ENCODE data around the gene KAT5. TPM values are rescaled to one million over a fixed set of nuclear protein-coding genes. Genes with fewer than 3 reads are reported as not detected.

Gene KAT5
- total and polyA plus RNA-seq, 2 donors (not counting 1 experiment from before 2014, with no cell fraction given), result 84.6 to 142 TPM

Small RNA genes lying within 50 kb of the gene (small RNA-seq; reads per million reads assigned to genes)
- not detected for gene RN7SL309P (ENCODE audit: insufficient read length, low read depth, low replicate concordance)

Other genes with a start within 250 kb of the KAT5 start
- 32,417 and 34,445 TPM in 2 replicates for gene MALAT1, start 213.2 kb upstream of the KAT5 start, total RNA-seq
- gene MALAT1, start 213.2 kb upstream of the KAT5 start, polyA plus RNA-seq, result 461 and 646 TPM in 2 replicates
- 72.3 and 85.5 TPM in 2 replicates for gene SCYL1, start 187.2 kb upstream of the KAT5 start, total RNA-seq
- gene SCYL1, start 187.2 kb upstream of the KAT5 start, polyA plus RNA-seq, result 76.1 and 76.5 TPM in 2 replicates
- gene LTBP3, start 153.9 kb upstream of the KAT5 start, total RNA-seq, result 69.0 and 69.7 TPM in 2 replicates
- 65.1 and 84.8 TPM in 2 replicates for gene LTBP3, start 153.9 kb upstream of the KAT5 start, polyA plus RNA-seq
- 22.1 and 24.0 TPM in 2 replicates for gene ZNRD2, start 141.8 kb upstream of the KAT5 start, total RNA-seq
- 98.0 and 112 TPM in 2 replicates for gene ZNRD2, start 141.8 kb upstream of the KAT5 start, polyA plus RNA-seq
- gene FAM89B, start 139.7 kb upstream of the KAT5 start, total RNA-seq, result 29.7 and 30.4 TPM in 2 replicates
- gene FAM89B, start 139.7 kb upstream of the KAT5 start, polyA plus RNA-seq, result 35.1 and 50.2 TPM in 2 replicates
- gene EHBP1L1, start 136.2 kb upstream of the KAT5 start, total RNA-seq, result 202 and 224 TPM in 2 replicates
- gene EHBP1L1, start 136.2 kb upstream of the KAT5 start, polyA plus RNA-seq, result 279 and 313 TPM in 2 replicates
- gene KCNK7, start 116.5 kb upstream of the KAT5 start, total RNA-seq, result 3.5 and 3.9 TPM in 2 replicates
- gene KCNK7, start 116.5 kb upstream of the KAT5 start, polyA plus RNA-seq, result 2.2 and 5.8 TPM in 2 replicates
- 97.2 and 99.7 TPM in 2 replicates for gene MAP3K11, start 98.0 kb upstream of the KAT5 start, total RNA-seq
- 40.7 and 67.3 TPM in 2 replicates for gene MAP3K11, start 98.0 kb upstream of the KAT5 start, polyA plus RNA-seq
- gene PCNX3, start 96.5 kb upstream of the KAT5 start, total RNA-seq, result 61.4 and 61.5 TPM in 2 replicates
- gene PCNX3, start 96.5 kb upstream of the KAT5 start, polyA plus RNA-seq, result 56.1 and 62.8 TPM in 2 replicates
- gene SIPA1, start 74.2 kb upstream of the KAT5 start, total RNA-seq, result 448 and 461 TPM in 2 replicates
- 308 and 314 TPM in 2 replicates for gene SIPA1, start 74.2 kb upstream of the KAT5 start, polyA plus RNA-seq
- 154 and 160 TPM in 2 replicates for gene RELA, start 49.3 kb upstream of the KAT5 start, total RNA-seq
- gene RELA, start 49.3 kb upstream of the KAT5 start, polyA plus RNA-seq, result 124 and 188 TPM in 2 replicates
- gene RNASEH2C, start 8.5 kb downstream of the KAT5 start, total RNA-seq, result 75.3 and 81.6 TPM in 2 replicates
- 71.6 and 95.0 TPM in 2 replicates for gene RNASEH2C, start 8.5 kb downstream of the KAT5 start, polyA plus RNA-seq
- 25.2 and 26.3 TPM in 2 replicates for gene AP5B1, start 68.7 kb downstream of the KAT5 start, total RNA-seq
- 9.4 and 9.6 TPM in 2 replicates for gene AP5B1, start 68.7 kb downstream of the KAT5 start, polyA plus RNA-seq
- gene OVOL1, start 74.8 kb downstream of the KAT5 start, total RNA-seq, result 0.15 and 0.17 TPM in 2 replicates
- gene OVOL1, start 74.8 kb downstream of the KAT5 start, polyA plus RNA-seq, result 0.09 and 0.66 TPM in 2 replicates
- 0.34 and 0.57 TPM in 2 replicates for gene SNX32, start 121.7 kb downstream of the KAT5 start, total RNA-seq
- 0.89 and 8.8 TPM in 2 replicates for gene SNX32, start 121.7 kb downstream of the KAT5 start, polyA plus RNA-seq
- gene CFL1, start 145.9 kb downstream of the KAT5 start, total RNA-seq, result 439 and 455 TPM in 2 replicates
- 530 and 990 TPM in 2 replicates for gene CFL1, start 145.9 kb downstream of the KAT5 start, polyA plus RNA-seq
- gene MUS81, start 148.2 kb downstream of the KAT5 start, total RNA-seq, result 71.1 and 74.5 TPM in 2 replicates
- 134 and 135 TPM in 2 replicates for gene MUS81, start 148.2 kb downstream of the KAT5 start, polyA plus RNA-seq
- gene EFEMP2, start 160.5 kb downstream of the KAT5 start, total RNA-seq, result 9.5 and 11.7 TPM in 2 replicates
- gene EFEMP2, start 160.5 kb downstream of the KAT5 start, polyA plus RNA-seq, result 13.3 and 14.7 TPM in 2 replicates
- gene CTSW, start 167.6 kb downstream of the KAT5 start, total RNA-seq, result 0.84 and 1.3 TPM in 2 replicates
- 4.6 and 5.4 TPM in 2 replicates for gene CTSW, start 167.6 kb downstream of the KAT5 start, polyA plus RNA-seq
- gene FIBP, start 176.2 kb downstream of the KAT5 start, total RNA-seq, result 59.8 and 63.4 TPM in 2 replicates
- 94.9 and 128 TPM in 2 replicates for gene FIBP, start 176.2 kb downstream of the KAT5 start, polyA plus RNA-seq
- gene CCDC85B, start 178.4 kb downstream of the KAT5 start, total RNA-seq, result 16.8 and 18.2 TPM in 2 replicates
- 21.8 and 39.5 TPM in 2 replicates for gene CCDC85B, start 178.4 kb downstream of the KAT5 start, polyA plus RNA-seq
- not detected in 2 replicates for gene FOSL1, start 188.1 kb downstream of the KAT5 start, total RNA-seq
- gene FOSL1, start 188.1 kb downstream of the KAT5 start, polyA plus RNA-seq, result 2.3 and 4.8 TPM in 2 replicates
- gene C11orf68, start 206.8 kb downstream of the KAT5 start, total RNA-seq, result 50.6 and 57.6 TPM in 2 replicates
- gene C11orf68, start 206.8 kb downstream of the KAT5 start, polyA plus RNA-seq, result 16.6 and 34.9 TPM in 2 replicates
- 62.9 and 71.7 TPM in 2 replicates for gene DRAP1, start 207.2 kb downstream of the KAT5 start, total RNA-seq
- 83.9 and 90.2 TPM in 2 replicates for gene DRAP1, start 207.2 kb downstream of the KAT5 start, polyA plus RNA-seq
- not detected in 2 replicates for gene TSGA10IP, start 233.2 kb downstream of the KAT5 start, total RNA-seq
- gene TSGA10IP, start 233.2 kb downstream of the KAT5 start, polyA plus RNA-seq, result not detected in 2 replicates
- gene SART1, start 249.5 kb downstream of the KAT5 start, total RNA-seq, result 97.4 and 102 TPM in 2 replicates
- 57.1 and 74.5 TPM in 2 replicates for gene SART1, start 249.5 kb downstream of the KAT5 start, polyA plus RNA-seq

All from B cell (primary cell).